Testis (tissue), 2 donors: ENCODE measurements around the gene UTP18.

ENCODE experiments used
- CTCF ChIP-seq, 3 experiments: fragments of 450-650 bp in 2 of 3; fragments of 200-600 bp in 1 of 3; sonication (generic) in 1 of 3; IDR thresholded peaks; one replicate each; pipeline ENCODE4 v1.5.1; 2016 to 2019; ENCODE audit warnings: antibody characterized with exemption in 3 of 3, mild to moderate bottlenecking in 2 of 3, moderate library complexity in 1 of 3
- POLR2A ChIP-seq: fragments of 450-650 bp; IDR thresholded peaks from one replicate; pipeline ENCODE4 v1.6.1; 2017; ENCODE audit warnings: antibody characterized with exemption, mild to moderate bottlenecking, moderate library complexity

- TF ChIP-seq CTCF (IDR thresholded peaks at IDR 0.05) (no peak), POLR2A (no peak)
Measured at GRCh38 chr17:51299859-51300258, 39.5 kb downstream of the UTP18 start.
